GM21737 (cell line): ENCODE measurements around the gene NMRAL1.

Source experiments
- ATAC-seq: cut with Tn5 transposase; IDR thresholded peaks from one replicate; pipeline ENCODE4 v1.9.1; 2021; ENCODE audit warnings: mild to moderate bottlenecking, moderate library complexity; ENCODE audit not compliant: unreplicated experiment

The NMRAL1 gene

GRCh38 chr16:4426722-4427372, 47.6 kb downstream of the NMRAL1 start:
- no peak for ATAC-seq

DNA sequence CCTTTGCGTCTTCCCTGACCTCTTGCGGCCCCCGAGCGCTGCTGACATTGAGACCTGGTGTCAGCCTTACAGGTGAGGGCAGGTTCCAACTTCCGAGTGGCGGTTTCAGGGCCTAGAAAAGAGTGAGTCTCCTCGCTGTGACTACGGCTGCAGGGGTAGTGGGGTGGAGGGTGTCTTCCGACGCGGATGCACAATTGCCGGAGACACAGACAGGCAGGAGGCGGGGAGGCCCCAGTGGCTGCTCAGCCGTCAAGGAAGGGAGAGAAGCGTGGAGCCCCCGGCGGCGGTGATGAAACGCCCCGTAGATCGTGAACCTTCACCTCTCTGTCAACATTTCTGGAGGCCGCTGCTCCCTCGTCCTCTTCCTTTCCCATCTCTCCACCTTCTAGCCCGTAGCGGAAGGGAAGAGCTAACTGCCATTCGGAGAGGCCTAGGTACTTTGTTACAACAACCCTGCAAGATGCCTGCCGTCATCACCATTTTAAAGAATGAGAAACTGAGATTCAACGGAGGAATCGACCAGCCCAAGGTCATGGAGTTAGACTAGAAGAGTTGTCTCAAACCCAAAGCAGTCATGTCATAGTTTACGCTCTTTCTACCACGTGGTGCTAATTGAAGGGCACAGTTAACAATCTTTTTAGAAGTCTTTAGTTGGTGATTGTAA, 48.3 kb downstream of the NMRAL1 start:
- peak; percentile 18 for ATAC-seq

GRCh38 chr16:4425378-4426020, 48.9 kb downstream of the NMRAL1 start, which contains the start of gene DNAJA3:
DNAJA3 (plus strand) TSS chr16:4425868; CDS start chr16:4425882, 14 bp downstream.
- ATAC-seq, result peak; percentile 82

DNA sequence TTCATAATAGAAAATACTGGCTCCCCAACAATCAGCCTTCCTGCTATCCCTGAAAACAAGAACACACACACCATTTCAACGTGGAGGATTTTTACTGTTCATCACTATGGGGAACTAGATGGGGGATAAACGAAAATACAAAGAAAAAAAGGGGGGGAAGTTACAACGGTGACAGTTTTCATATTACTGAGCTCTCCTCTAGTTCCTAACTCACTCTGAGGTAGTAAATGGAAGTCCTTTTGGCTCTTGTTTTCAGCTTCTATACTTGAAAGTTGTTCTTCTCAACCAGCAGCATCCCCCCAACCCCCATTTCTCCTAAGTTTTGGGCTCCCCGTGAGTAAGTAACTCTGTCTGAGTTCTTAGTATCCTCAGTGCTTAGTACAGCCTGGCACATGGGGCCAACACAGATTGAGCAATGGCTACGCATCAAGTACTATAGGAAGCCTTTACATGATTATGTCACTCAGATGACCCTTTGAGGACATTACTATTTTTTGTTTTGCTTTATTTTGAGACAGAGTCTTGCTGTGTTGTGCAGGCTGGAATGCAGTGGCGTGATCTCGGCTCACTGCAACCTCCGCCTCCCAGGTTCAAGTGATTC, 53.8 kb downstream of the NMRAL1 start:
- ATAC-seq, result no peak

- no peak for ATAC-seq
Measured at GRCh38 chr16:4419402-4419959, 54.9 kb downstream of the NMRAL1 start.

GRCh38 chr16:4416200-4417032, 58.0 kb downstream of the NMRAL1 start, which contains the start of gene CORO7:
CORO7 (minus strand) TSS chr16:4416596; CDS start chr16:4416518, 78 bp downstream.
- peak; percentile 62 for ATAC-seq

DNA sequence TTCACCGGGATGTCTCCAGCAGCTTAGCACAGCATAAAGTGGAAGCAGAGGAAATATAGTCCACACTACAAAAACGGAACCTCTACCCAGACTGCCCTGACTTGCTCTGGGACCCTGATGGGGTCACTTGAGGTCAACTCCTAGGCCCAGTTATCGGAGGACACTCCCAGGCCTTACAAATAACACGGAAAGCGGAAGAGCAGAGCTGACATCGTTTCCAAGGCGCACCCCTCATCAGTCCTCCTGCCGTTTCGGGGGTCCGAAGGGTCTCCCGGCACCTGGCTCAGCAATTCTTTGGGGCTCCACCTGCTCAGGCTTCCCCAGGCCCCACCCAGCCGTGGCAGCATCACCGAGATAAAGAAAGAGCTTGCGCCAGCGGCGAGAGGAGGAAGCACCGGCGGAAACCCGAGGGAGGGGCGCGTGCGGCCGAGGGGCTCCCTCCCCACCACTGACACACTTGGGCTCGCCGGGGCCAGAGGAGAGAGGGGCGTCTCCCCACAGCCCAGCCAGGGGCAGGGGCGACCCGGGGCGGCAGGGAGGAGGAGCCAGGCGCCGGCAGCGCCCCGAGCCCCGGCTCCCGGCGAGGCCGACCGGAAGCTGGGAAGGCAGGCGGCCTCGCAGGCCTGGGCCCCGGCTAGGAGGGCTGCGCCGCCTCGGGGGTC, 58.8 kb downstream of the NMRAL1 start:
- ATAC-seq, result peak; percentile 13

GRCh38 chr16:4414187-4414917, 60.1 kb downstream of the NMRAL1 start:
- peak; percentile 54 for ATAC-seq

DNA sequence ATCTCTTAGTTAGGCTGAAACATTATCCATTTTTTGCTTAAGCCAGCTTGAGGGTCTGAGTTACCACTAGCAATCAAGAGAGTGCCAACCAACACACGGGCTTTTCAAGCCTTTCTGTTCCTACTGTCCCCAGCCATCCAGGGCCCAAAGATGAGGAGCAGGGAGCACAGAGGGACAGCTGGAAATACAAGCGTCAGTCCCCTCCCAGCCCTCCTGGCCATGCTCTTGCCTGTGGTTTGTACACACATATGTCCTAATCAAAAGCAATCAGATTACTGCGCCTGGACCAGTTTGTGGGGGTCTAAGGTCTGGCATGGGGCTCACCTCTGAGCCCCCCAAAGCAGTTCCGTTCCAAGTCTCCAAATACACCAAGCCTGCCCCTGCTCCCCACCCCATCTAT, 61.6 kb downstream of the NMRAL1 start:
- ATAC-seq, result no peak

DNA sequence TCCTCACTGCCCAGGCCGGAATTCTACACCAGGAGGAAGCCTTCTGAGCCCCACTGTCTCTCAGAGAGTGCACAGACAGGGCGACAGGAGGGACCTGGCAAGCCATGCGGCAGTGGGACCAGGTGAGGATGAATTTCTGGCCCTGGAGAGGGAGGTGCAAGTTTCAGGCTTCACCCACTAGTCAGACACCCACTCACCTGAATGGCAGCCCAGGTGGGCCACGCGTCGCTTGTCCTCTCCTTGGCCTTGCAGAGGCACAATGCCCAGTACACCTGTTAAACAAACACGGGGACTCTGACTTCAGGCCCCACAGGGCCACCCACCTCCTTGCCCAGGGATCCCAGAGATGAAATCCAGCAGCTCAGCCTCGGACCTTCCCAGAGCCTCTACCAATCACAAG, 62.3 kb downstream of the NMRAL1 start:
- ATAC-seq, result no peak
